Activated naive CD8-positive, alpha-beta T cell (primary cell): ENCODE measurements around the gene LIPC.

Experiments
- H3K27ac Mint-ChIP-seq: one replicate; pipeline ENCODE4 v1.8.0; 2021; ENCODE audit warnings: mixed read lengths
- H3K27me3 Mint-ChIP-seq: one replicate; pipeline ENCODE4 v1.8.0; 2021; ENCODE audit warnings: mixed read lengths
- H3K36me3 Mint-ChIP-seq: one replicate; pipeline ENCODE4 v1.8.0; 2021; ENCODE audit warnings: mixed read lengths
- H3K4me1 Mint-ChIP-seq: one replicate; pipeline ENCODE4 v1.8.0; 2021; ENCODE audit warnings: low read depth, mixed read lengths
- H3K4me3 Mint-ChIP-seq: one replicate; pipeline ENCODE4 v1.8.0; 2021; ENCODE audit warnings: mild to moderate bottlenecking, mixed read lengths
- H3K9me3 Mint-ChIP-seq: one replicate; pipeline ENCODE4 v1.8.0; 2021; ENCODE audit warnings: low read depth, mixed read lengths

LIPC gene

GRCh38 chr15:58465866-58466517 is 34.2 kb downstream of the LIPC start:
- peak overlapping the region; percentile 76 for H3K27ac Mint-ChIP-seq
- H3K4me1 Mint-ChIP-seq = peaks cover 55% of the 10 kb centered on the region
- no peak overlapping the region for H3K4me3 Mint-ChIP-seq

GRCh38 chr15:58466566-58466965 is 34.8 kb downstream of the LIPC start:
- H3K4me1 Mint-ChIP-seq = peaks cover 54% of the 10 kb centered on the region
- no peaks in the 10 kb centered on the region for H3K9me3 Mint-ChIP-seq
- H3K4me3 Mint-ChIP-seq = no peak overlapping the region
- H3K36me3 Mint-ChIP-seq = peaks cover 2% of the 10 kb centered on the region
- H3K27me3 Mint-ChIP-seq = no peaks in the 10 kb centered on the region
- H3K27ac Mint-ChIP-seq = peak overlapping the region; percentile 76

More at GRCh38 chr15:58465866-58466517, 34.2 kb downstream of the LIPC start:
- H3K27me3 Mint-ChIP-seq = no peaks in the 10 kb centered on the region
- H3K36me3 Mint-ChIP-seq = peaks cover 2% of the 10 kb centered on the region
- H3K9me3 Mint-ChIP-seq = no peaks in the 10 kb centered on the region

- no peaks in the 10 kb centered on the region for H3K27me3 Mint-ChIP-seq
- H3K4me3 Mint-ChIP-seq = no peak overlapping the region
- H3K9me3 Mint-ChIP-seq = no peaks in the 10 kb centered on the region
- no peak overlapping the region for H3K27ac Mint-ChIP-seq
- H3K4me1 Mint-ChIP-seq = peaks cover 50% of the 10 kb centered on the region
- H3K36me3 Mint-ChIP-seq = no peaks in the 10 kb centered on the region
Observed at GRCh38 chr15:58467121-58467721, 35.4 kb downstream of the LIPC start.

GRCh38 chr15:58467722-58468423 is 36.1 kb downstream of the LIPC start:
- Mint-ChIP-seq H3K27ac (no peak overlapping the region), H3K27me3 (no peaks in the 10 kb centered on the region), H3K4me3 (no peak overlapping the region), H3K4me1 (peaks cover 47% of the 10 kb centered on the region), H3K36me3 (no peaks in the 10 kb centered on the region), H3K9me3 (no peaks in the 10 kb centered on the region)

GRCh38 chr15:58469432-58470353 is 37.9 kb downstream of the LIPC start:
- peaks cover 48% of the 10 kb centered on the region for H3K4me1 Mint-ChIP-seq
- H3K36me3 Mint-ChIP-seq = no peaks in the 10 kb centered on the region
- H3K4me3 Mint-ChIP-seq = no peak overlapping the region
- peak overlapping the region; percentile 23 for H3K27ac Mint-ChIP-seq
- H3K9me3 Mint-ChIP-seq = no peaks in the 10 kb centered on the region
- no peaks in the 10 kb centered on the region for H3K27me3 Mint-ChIP-seq

GRCh38 chr15:58471348-58471747 is 39.6 kb downstream of the LIPC start:
- Mint-ChIP-seq H3K36me3 (no peaks in the 10 kb centered on the region), H3K4me3 (peak overlapping the region; percentile 13), H3K4me1 (peaks cover 50% of the 10 kb centered on the region), H3K27ac (peak overlapping the region; percentile 41), H3K27me3 (no peaks in the 10 kb centered on the region), H3K9me3 (no peaks in the 10 kb centered on the region)

- Mint-ChIP-seq H3K27ac (peak overlapping the region; percentile 22), H3K36me3 (no peaks in the 10 kb centered on the region)
Observed at GRCh38 chr15:58472221-58472620, 40.4 kb downstream of the LIPC start.

GRCh38 chr15:58472821-58473581 is 41.2 kb downstream of the LIPC start:
- Mint-ChIP-seq H3K9me3 (no peaks in the 10 kb centered on the region), H3K36me3 (no peaks in the 10 kb centered on the region), H3K4me1 (peaks cover 62% of the 10 kb centered on the region), H3K27ac (peak overlapping the region; percentile 95), H3K27me3 (no peaks in the 10 kb centered on the region), H3K4me3 (peak overlapping the region; percentile 76)

More at GRCh38 chr15:58472221-58472620, 40.4 kb downstream of the LIPC start:
- Mint-ChIP-seq H3K9me3 (no peaks in the 10 kb centered on the region), H3K27me3 (no peaks in the 10 kb centered on the region), H3K4me3 (no peak overlapping the region), H3K4me1 (peaks cover 54% of the 10 kb centered on the region)

- no peaks in the 10 kb centered on the region for H3K27me3 Mint-ChIP-seq
- no peaks in the 10 kb centered on the region for H3K9me3 Mint-ChIP-seq
- no peaks in the 10 kb centered on the region for H3K36me3 Mint-ChIP-seq
- H3K4me1 Mint-ChIP-seq = peaks cover 62% of the 10 kb centered on the region
- peak overlapping the region; percentile 76 for H3K4me3 Mint-ChIP-seq
- peak overlapping the region; percentile 95 for H3K27ac Mint-ChIP-seq
Observed at GRCh38 chr15:58473724-58474123, 41.9 kb downstream of the LIPC start.

- H3K36me3 Mint-ChIP-seq = no peaks in the 10 kb centered on the region
- H3K4me3 Mint-ChIP-seq = peak overlapping the region; percentile 62
- peaks cover 64% of the 10 kb centered on the region for H3K4me1 Mint-ChIP-seq
- H3K9me3 Mint-ChIP-seq = no peaks in the 10 kb centered on the region
- H3K27ac Mint-ChIP-seq = peak overlapping the region; percentile 95
- H3K27me3 Mint-ChIP-seq = no peaks in the 10 kb centered on the region
Observed at GRCh38 chr15:58474741-58475323, 43.0 kb downstream of the LIPC start.

GRCh38 chr15:58475573-58476524 is 44.1 kb downstream of the LIPC start:
- Mint-ChIP-seq H3K4me3 (peak overlapping the region; percentile 62), H3K9me3 (no peaks in the 10 kb centered on the region), H3K4me1 (peaks cover 58% of the 10 kb centered on the region), H3K27me3 (no peaks in the 10 kb centered on the region), H3K27ac (peak overlapping the region; percentile 95), H3K36me3 (no peaks in the 10 kb centered on the region)

- Mint-ChIP-seq H3K27ac (peak overlapping the region; percentile 80), H3K36me3 (no peaks in the 10 kb centered on the region), H3K4me1 (peaks cover 58% of the 10 kb centered on the region), H3K4me3 (no peak overlapping the region), H3K9me3 (no peaks in the 10 kb centered on the region), H3K27me3 (no peaks in the 10 kb centered on the region)
Observed at GRCh38 chr15:58476525-58477162, 44.9 kb downstream of the LIPC start.
